HG03108 (cell line): ENCODE results near the gene NINL.
"Not testable (repeated sequence)": the region's sequence is repeated elsewhere in the genome, so short reads cannot be mapped to it uniquely, and the experiment has no call there.

ENCODE experiments used
- ATAC-seq: cut with Tn5 transposase; IDR thresholded peaks from one replicate; pipeline ENCODE4 v1.9.1; 2021; ENCODE audit warnings: moderate library complexity; ENCODE audit not compliant: unreplicated experiment

NINL gene

GRCh38 chr20:25561771-25562170, 23.6 kb downstream of the NINL start:
- ATAC-seq, result not testable (repeated sequence)

GRCh38 chr20:25553819-25554296, 31.5 kb downstream of the NINL start:
- no peak for ATAC-seq

- ATAC-seq, result no peak
These were observed 32.4 kb downstream of the NINL start for GRCh38 chr20:25552977-25553376.

- no peak for ATAC-seq
These were observed 33.7 kb downstream of the NINL start for GRCh38 chr20:25551413-25552215.

GRCh38 chr20:25550645-25551337, 34.5 kb downstream of the NINL start:
- ATAC-seq, result not testable (repeated sequence)

- ATAC-seq, result no peak
These were observed 35.4 kb downstream of the NINL start for GRCh38 chr20:25549843-25550477.

- no peak for ATAC-seq
These were observed 36.1 kb downstream of the NINL start for GRCh38 chr20:25549172-25549773.

GRCh38 chr20:25548613-25549086, 36.7 kb downstream of the NINL start:
- ATAC-seq, result no peak

GRCh38 chr20:25547999-25548398, 37.3 kb downstream of the NINL start:
- ATAC-seq, result no peak

- ATAC-seq, result no peak
These were observed 38.3 kb downstream of the NINL start for GRCh38 chr20:25547063-25547462.

GRCh38 chr20:25546048-25546447, 39.3 kb downstream of the NINL start:
- ATAC-seq, result no peak

- ATAC-seq, result no peak
These were observed 40.2 kb downstream of the NINL start for GRCh38 chr20:25545171-25545570.

- ATAC-seq, result no peak
These were observed 40.6 kb downstream of the NINL start for GRCh38 chr20:25544734-25545133.

- ATAC-seq, result no peak
These were observed 41.0 kb downstream of the NINL start for GRCh38 chr20:25544311-25544710.

GRCh38 chr20:25543068-25543467, 42.3 kb downstream of the NINL start:
- no peak for ATAC-seq

GRCh38 chr20:25541676-25542075, 43.7 kb downstream of the NINL start:
- ATAC-seq, result no peak

GRCh38 chr20:25539742-25540672, 45.3 kb downstream of the NINL start:
- ATAC-seq, result no peak

- ATAC-seq, result no peak
These were observed 46.3 kb downstream of the NINL start for GRCh38 chr20:25538838-25539665.

- ATAC-seq, result no peak
These were observed 47.4 kb downstream of the NINL start for GRCh38 chr20:25537890-25538289.
